Kidney epithelial cell (primary cell): ENCODE results near the gene HEBP2. TPM values are rescaled to one million over a fixed set of nuclear protein-coding genes. Genes with fewer than 3 reads are reported as not detected.

Experiments used
- DNase-seq: peaks from one replicate; pipeline ENCODE4 v3.0.0-alpha.2; 2010; ENCODE audit warnings: low read depth
- H3K27me3 ChIP-seq: 2 replicates; pipeline ENCODE4 v1.6.0; 2011; ENCODE audit warnings: low read length; ENCODE audit not compliant: control insufficient read depth, insufficient read depth
- H3K36me3 ChIP-seq: 2 replicates; pipeline ENCODE4 v1.5.1; 2011; ENCODE audit warnings: low read length; ENCODE audit not compliant: control insufficient read depth, insufficient read depth
- H3K4me3 ChIP-seq: 2 replicates; pipeline ENCODE4 v1.5.1; 2011; ENCODE audit warnings: low read depth, mild to moderate bottlenecking, control low read depth, low read length
- CTCF ChIP-seq: IDR thresholded peaks from 2 replicates; pipeline ENCODE4 v1.5.1; 2011; ENCODE audit warnings: mild to moderate bottlenecking, moderate library complexity, low read length, control low read depth, inconsistent platforms; ENCODE audit not compliant: insufficient read depth, poor library complexity, severe bottlenecking
- total RNA-seq: library from RNA; depleted of rRNA; stranded (reverse); fragments of >200 nt; gene quantifications from 2 replicates; pipeline ENCODE4 v1.2.3, GENCODE V29; 2015

The HEBP2 gene
- total RNA-seq, 1 donor from 2014 or later: 82.1 TPM

GRCh38 chr6:138446821-138447220 is 42.8 kb downstream of the HEBP2 start:
- DNase-seq: no peak
- H3K36me3 ChIP-seq: no peaks in the 10 kb centered on the region
- TF ChIP-seq CTCF: no peak
- H3K4me3 ChIP-seq: no peak overlapping the region
- no peaks in the 10 kb centered on the region for H3K27me3 ChIP-seq

GRCh38 chr6:138450445-138450844 is 46.4 kb downstream of the HEBP2 start:
- no peaks in the 10 kb centered on the region for H3K27me3 ChIP-seq
- no peaks in the 10 kb centered on the region for H3K36me3 ChIP-seq
- no peak overlapping the region for H3K4me3 ChIP-seq
- TF ChIP-seq CTCF: no peak
- no peak for DNase-seq

GRCh38 chr6:138451043-138451442 is 47.0 kb downstream of the HEBP2 start:
- no peak for DNase-seq
- TF ChIP-seq CTCF: no peak
- Histone ChIP-seq H3K36me3 (no peaks in the 10 kb centered on the region), H3K4me3 (no peak overlapping the region), H3K27me3 (no peaks in the 10 kb centered on the region)

GRCh38 chr6:138454981-138455706 is 51.1 kb downstream of the HEBP2 start:
- H3K27me3 ChIP-seq: no peaks in the 10 kb centered on the region
- no peaks in the 10 kb centered on the region for H3K36me3 ChIP-seq
- no peak for DNase-seq
- no peak for TF ChIP-seq CTCF
- no peak overlapping the region for H3K4me3 ChIP-seq

- Histone ChIP-seq H3K36me3 (no peaks in the 10 kb centered on the region), H3K4me3 (no peak overlapping the region), H3K27me3 (no peaks in the 10 kb centered on the region)
- TF ChIP-seq CTCF: no peak
- no peak for DNase-seq
Measured at GRCh38 chr6:138455746-138456400, 51.9 kb downstream of the HEBP2 start.

GRCh38 chr6:138456401-138456790 is 52.4 kb downstream of the HEBP2 start:
- Histone ChIP-seq H3K27me3 (no peaks in the 10 kb centered on the region), H3K4me3 (no peak overlapping the region), H3K36me3 (no peaks in the 10 kb centered on the region)
- DNase-seq: no peak
- TF ChIP-seq CTCF: no peak
